GM19468 (cell line): ENCODE results near the gene NPBWR2.
A peak's percentile ranks its signal among the peaks of the same experiment; 100 is the strongest.

Source experiments
- ATAC-seq: cut with Tn5 transposase; IDR thresholded peaks from one replicate; pipeline ENCODE4 v1.9.1; 2021; ENCODE audit warnings: mild to moderate bottlenecking, moderate library complexity, moderate number of reproducible peaks; ENCODE audit not compliant: unreplicated experiment; ENCODE audit errors: extremely low read depth

NPBWR2 gene

GRCh38 chr20:64064145-64064698 lies 43.1 kb downstream of the NPBWR2 start:
- ATAC-seq, result no peak

- ATAC-seq, result no peak
Measured at GRCh38 chr20:64063389-64064144, 43.8 kb downstream of the NPBWR2 start.

GRCh38 chr20:64062596-64063388 lies 44.6 kb downstream of the NPBWR2 start, which contains the start of gene TCEA2:
TSS of gene TCEA2 (plus strand) at chr20:64063198. CDS start at chr20:64063313, 115 bp downstream.
- peak; percentile 50 for ATAC-seq

GRCh38 chr20:64062276-64062595 lies 45.1 kb downstream of the NPBWR2 start:
- ATAC-seq, result no peak

- no peak for ATAC-seq
Measured at GRCh38 chr20:64058536-64058935, 48.8 kb downstream of the NPBWR2 start.

- no peak for ATAC-seq
Measured at GRCh38 chr20:64057628-64058498, 49.5 kb downstream of the NPBWR2 start.

GRCh38 chr20:64056889-64057627 lies 50.3 kb downstream of the NPBWR2 start:
- no peak for ATAC-seq

GRCh38 chr20:64056639-64056888 lies 50.8 kb downstream of the NPBWR2 start:
- ATAC-seq, result no peak

- ATAC-seq, result no peak
Measured at GRCh38 chr20:64055893-64056638, 51.3 kb downstream of the NPBWR2 start.

- ATAC-seq, result no peak
Measured at GRCh38 chr20:64055396-64055892, 51.9 kb downstream of the NPBWR2 start.

GRCh38 chr20:64053841-64054661 lies 53.3 kb downstream of the NPBWR2 start:
- ATAC-seq, result no peak
